DND-41 (cell line): ENCODE results near the gene DENND11.

ENCODE experiments used
- ATAC-seq: fragments of 200-7000 bp; cut with Tn5 transposase; 3 replicates; pipeline ENCODE4 v1.9.1; 2021; ENCODE audit warnings: low read depth; ENCODE audit not compliant: insufficient read depth
- DNase-seq: peaks from one replicate; pipeline ENCODE4 v3.0.0-alpha.2; 2020
- H2AFZ ChIP-seq: 2 replicates; pipeline ENCODE4 v1.6.0; 2012; ENCODE audit warnings: low read depth, low read length
- H3K27ac ChIP-seq: 2 replicates; pipeline ENCODE4 v1.5.1; 2012; ENCODE audit warnings: low read length, inconsistent platforms
- H3K27me3 ChIP-seq: fragments of 200-600 bp; sonication (generic); 2 replicates; pipeline ENCODE4 v1.6.0; 2012; ENCODE audit warnings: low read length, mild to moderate bottlenecking, inconsistent platforms; ENCODE audit not compliant: insufficient read depth, poor library complexity
- H3K36me3 ChIP-seq: 2 replicates; pipeline ENCODE4 v1.5.1; 2012; ENCODE audit warnings: low read length, inconsistent platforms; ENCODE audit not compliant: insufficient read depth
- H3K4me1 ChIP-seq: 2 replicates; pipeline ENCODE4 v1.5.1; 2012; ENCODE audit warnings: mild to moderate bottlenecking, low read length; ENCODE audit not compliant: insufficient read depth
- H3K4me2 ChIP-seq: 2 replicates; pipeline ENCODE4 v1.6.0; 2012; ENCODE audit warnings: mild to moderate bottlenecking, moderate library complexity, low read length, inconsistent platforms; ENCODE audit not compliant: insufficient read depth
- H3K4me3 ChIP-seq, 2 experiments: fragments of 200-600 bp in 1 of 2; shearing (Covaris generic) in 1 of 2; 2 replicates each; pipeline ENCODE4 v1.5.1; 2012 to 2016; ENCODE audit warnings: inconsistent platforms in 2 of 2, low read length in 2 of 2, mild to moderate bottlenecking in 2 of 2, low read depth in 1 of 2, moderate library complexity in 1 of 2
- H3K79me2 ChIP-seq: 2 replicates; pipeline ENCODE4 v1.6.0; 2012; ENCODE audit warnings: low read length, inconsistent platforms; ENCODE audit not compliant: insufficient read depth
- H3K9ac ChIP-seq: 2 replicates; pipeline ENCODE4 v1.6.0; 2012; ENCODE audit warnings: low read depth, mild to moderate bottlenecking, inconsistent platforms, low read length, moderate library complexity
- H3K9me3 ChIP-seq: 2 replicates; pipeline ENCODE4 v1.5.1; 2012; ENCODE audit warnings: low read length, moderate library complexity, mild to moderate bottlenecking, inconsistent platforms; ENCODE audit not compliant: insufficient read depth, severe bottlenecking
- H4K20me1 ChIP-seq: 2 replicates; pipeline ENCODE4 v1.6.0; 2012; ENCODE audit warnings: low read length; ENCODE audit not compliant: insufficient read depth
- EZH2 ChIP-seq: IDR thresholded peaks from 3 replicates; pipeline ENCODE4 v1.6.1; 2012; ENCODE audit warnings: borderline replicate concordance, low read depth, mild to moderate bottlenecking, moderate library complexity, low read length, inconsistent platforms; ENCODE audit not compliant: severe bottlenecking
- TF ChIP-seq, protein P1 (sequence below): IDR thresholded peaks from 2 replicates; pipeline ENCODE4 v1.5.1; 2012; ENCODE audit warnings: borderline replicate concordance, low read length, moderate library complexity, mild to moderate bottlenecking; ENCODE audit not compliant: poor library complexity, severe bottlenecking; ENCODE audit errors: extremely low read depth

Gene DENND11

DNA sequence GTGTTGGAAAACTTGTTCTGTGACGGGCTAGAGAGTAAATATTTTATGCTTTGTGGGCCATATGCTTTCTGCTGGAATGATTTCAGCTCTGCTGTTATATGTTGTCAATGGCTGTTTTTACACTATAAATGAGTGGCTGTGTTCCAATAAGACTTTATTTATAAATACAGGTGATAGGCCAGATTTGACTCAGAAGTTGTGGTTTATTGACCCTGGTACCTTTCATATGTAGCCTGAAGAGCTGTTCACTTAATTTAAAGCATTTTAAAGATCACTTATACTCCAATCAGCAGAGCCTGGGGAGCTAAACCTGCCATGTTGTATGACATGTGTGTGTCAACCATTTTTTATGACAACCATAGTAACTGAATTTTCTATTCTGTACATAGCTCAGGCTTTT lies 27.1 kb upstream of the DENND11 start:
- DNase-seq, result no peak

DNA sequence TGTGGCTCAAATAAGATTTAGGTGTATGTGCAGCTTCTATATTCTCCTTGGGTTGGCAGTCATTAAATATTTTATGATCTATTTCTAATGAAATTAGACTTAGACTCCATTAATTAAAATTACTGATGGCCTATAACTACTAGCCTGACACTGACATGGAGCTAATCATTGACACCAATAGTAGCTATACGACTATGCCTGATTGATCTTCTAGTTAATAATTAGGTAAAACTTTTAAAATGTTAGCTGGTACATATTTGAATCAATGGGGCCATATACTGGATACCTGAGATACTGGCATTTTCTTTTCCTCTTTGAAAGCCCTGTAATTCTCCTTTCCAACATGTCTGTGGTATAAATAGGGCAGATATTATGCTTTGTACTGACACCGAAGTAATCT lies 20.6 kb upstream of the DENND11 start:
- no peak for TF ChIP-seq EZH2
- TF ChIP-seq, protein P1, sequence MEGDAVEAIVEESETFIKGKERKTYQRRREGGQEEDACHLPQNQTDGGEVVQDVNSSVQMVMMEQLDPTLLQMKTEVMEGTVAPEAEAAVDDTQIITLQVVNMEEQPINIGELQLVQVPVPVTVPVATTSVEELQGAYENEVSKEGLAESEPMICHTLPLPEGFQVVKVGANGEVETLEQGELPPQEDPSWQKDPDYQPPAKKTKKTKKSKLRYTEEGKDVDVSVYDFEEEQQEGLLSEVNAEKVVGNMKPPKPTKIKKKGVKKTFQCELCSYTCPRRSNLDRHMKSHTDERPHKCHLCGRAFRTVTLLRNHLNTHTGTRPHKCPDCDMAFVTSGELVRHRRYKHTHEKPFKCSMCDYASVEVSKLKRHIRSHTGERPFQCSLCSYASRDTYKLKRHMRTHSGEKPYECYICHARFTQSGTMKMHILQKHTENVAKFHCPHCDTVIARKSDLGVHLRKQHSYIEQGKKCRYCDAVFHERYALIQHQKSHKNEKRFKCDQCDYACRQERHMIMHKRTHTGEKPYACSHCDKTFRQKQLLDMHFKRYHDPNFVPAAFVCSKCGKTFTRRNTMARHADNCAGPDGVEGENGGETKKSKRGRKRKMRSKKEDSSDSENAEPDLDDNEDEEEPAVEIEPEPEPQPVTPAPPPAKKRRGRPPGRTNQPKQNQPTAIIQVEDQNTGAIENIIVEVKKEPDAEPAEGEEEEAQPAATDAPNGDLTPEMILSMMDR, result no peak
- H3K79me2 ChIP-seq, result no peaks in the 10 kb centered on the region
- no peaks in the 10 kb centered on the region for H3K9me3 ChIP-seq
- H4K20me1 ChIP-seq, result no peaks in the 10 kb centered on the region
- H3K9ac ChIP-seq, result no peak overlapping the region
- H3K4me2 ChIP-seq, result no peak overlapping the region
- H3K4me1 ChIP-seq, result no peaks in the 10 kb centered on the region
- no peaks in the 10 kb centered on the region for H3K36me3 ChIP-seq
- H2AFZ ChIP-seq, result no peak overlapping the region
- no peak overlapping the region for H3K4me3 ChIP-seq
- H3K27ac ChIP-seq, result no peak overlapping the region
- ATAC-seq, result no peak
- H3K27me3 ChIP-seq, result no peaks in the 10 kb centered on the region
- no peak for DNase-seq

More for the DNA sequence above, 27.1 kb upstream of the DENND11 start:
- no peaks in the 10 kb centered on the region for H4K20me1 ChIP-seq
- no peaks in the 10 kb centered on the region for H3K27me3 ChIP-seq
- no peaks in the 10 kb centered on the region for H3K4me1 ChIP-seq
- no peak overlapping the region for H3K4me3 ChIP-seq
- no peak overlapping the region for H3K4me2 ChIP-seq
- ATAC-seq, result no peak
- no peaks in the 10 kb centered on the region for H3K36me3 ChIP-seq
- no peak overlapping the region for H3K9ac ChIP-seq
- no peak overlapping the region for H3K27ac ChIP-seq
- no peaks in the 10 kb centered on the region for H3K79me2 ChIP-seq
- H2AFZ ChIP-seq, result no peak overlapping the region
- no peaks in the 10 kb centered on the region for H3K9me3 ChIP-seq
- TF ChIP-seq, protein P1, result no peak
- TF ChIP-seq EZH2, result no peak

DNA sequence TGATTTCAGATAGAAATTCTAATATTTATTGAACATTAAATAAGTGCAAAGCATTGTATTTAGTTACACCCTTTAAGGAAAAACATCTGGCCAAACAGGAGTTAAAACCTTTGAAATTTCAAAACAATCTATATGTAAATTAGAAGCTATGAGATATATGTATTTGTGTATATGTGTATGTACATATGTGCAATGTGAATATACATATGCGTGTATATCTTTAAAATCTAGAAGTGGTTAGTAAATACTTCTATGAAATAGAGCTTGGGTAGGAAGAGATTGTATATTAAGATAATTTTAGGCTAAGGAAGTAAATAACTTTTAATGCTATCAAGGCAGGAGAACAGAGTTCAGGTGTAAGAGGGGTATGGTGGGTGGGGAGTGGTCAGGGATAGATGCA lies 15.5 kb upstream of the DENND11 start:
- TF ChIP-seq EZH2, result no peak
- TF ChIP-seq, protein P1, result no peak
- Histone ChIP-seq H3K4me2 (no peak overlapping the region), H3K79me2 (no peaks in the 10 kb centered on the region)

DNA sequence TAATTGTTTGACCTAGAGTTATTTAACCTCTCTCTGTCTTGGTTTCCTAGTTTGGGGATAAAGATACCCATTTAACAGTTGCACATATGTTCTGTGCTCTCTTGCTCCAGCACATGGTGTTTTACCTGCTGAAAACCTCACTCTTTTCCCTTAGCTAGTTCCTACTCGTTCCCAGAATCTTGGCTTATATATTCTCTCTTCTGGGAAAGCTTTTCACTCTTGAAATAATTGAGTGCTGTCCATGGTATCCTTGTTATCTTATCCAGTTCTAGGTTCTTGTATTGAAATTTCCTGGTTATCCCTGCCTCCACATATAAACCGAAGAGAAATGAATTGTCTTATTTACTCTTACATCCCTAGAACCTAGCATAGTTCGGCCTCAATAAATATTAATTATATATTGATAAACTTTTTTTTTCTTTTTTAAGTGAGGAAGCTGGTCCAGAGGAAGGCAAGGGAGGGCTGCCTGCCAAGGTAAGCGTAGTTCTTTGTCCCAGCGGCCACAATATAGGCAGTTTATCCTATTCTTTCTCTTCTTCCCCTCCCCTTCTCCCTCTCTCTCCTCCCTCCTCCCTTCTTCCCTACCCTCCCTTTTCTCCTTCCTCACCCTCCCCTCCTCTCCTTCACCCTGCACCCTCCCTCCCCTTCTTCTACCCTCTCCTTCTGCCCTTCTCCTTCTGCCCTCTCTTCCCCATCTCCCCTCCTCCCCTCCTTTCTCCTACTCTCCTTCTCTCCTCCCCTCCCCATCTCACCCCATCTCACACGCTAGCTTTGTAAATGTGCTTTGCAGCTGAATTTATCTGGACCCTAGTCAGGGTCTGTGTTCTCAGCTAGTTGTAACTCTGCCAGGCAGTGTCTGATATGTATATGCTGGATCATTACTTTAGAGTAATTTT lies 14.1 kb upstream of the DENND11 start:
- H3K36me3 ChIP-seq, result no peaks in the 10 kb centered on the region
- H3K27ac ChIP-seq, result no peak overlapping the region
- DNase-seq, result no peak
- H3K79me2 ChIP-seq, result no peaks in the 10 kb centered on the region
- no peak for ATAC-seq
- H3K4me3 ChIP-seq, result no peak overlapping the region
- no peaks in the 10 kb centered on the region for H3K27me3 ChIP-seq
- H3K4me2 ChIP-seq, result no peak overlapping the region
- H3K4me1 ChIP-seq, result no peaks in the 10 kb centered on the region
- TF ChIP-seq EZH2, result no peak
- no peak overlapping the region for H2AFZ ChIP-seq
- H3K9ac ChIP-seq, result no peak overlapping the region
- no peaks in the 10 kb centered on the region for H4K20me1 ChIP-seq
- H3K9me3 ChIP-seq, result no peaks in the 10 kb centered on the region

More for the DNA sequence above, 15.5 kb upstream of the DENND11 start:
- no peaks in the 10 kb centered on the region for H3K27me3 ChIP-seq
- no peak for ATAC-seq
- no peaks in the 10 kb centered on the region for H3K4me1 ChIP-seq
- no peaks in the 10 kb centered on the region for H4K20me1 ChIP-seq
- H3K9me3 ChIP-seq, result no peaks in the 10 kb centered on the region
- H3K27ac ChIP-seq, result no peak overlapping the region
- no peak overlapping the region for H3K9ac ChIP-seq
- no peaks in the 10 kb centered on the region for H3K36me3 ChIP-seq
- H3K4me3 ChIP-seq, result no peak overlapping the region
- DNase-seq, result no peak
- H2AFZ ChIP-seq, result no peak overlapping the region
